Activated CD8-positive, alpha-beta memory T cell treated with anti-CD3 and anti-CD28 coated beads for 1 hour (primary cell): ENCODE data around the gene UGDH.
"Not testable (repeated sequence)": the region's sequence is repeated elsewhere in the genome, so short reads cannot be mapped to it uniquely, and the experiment has no call there.

Experiments used
- DNase-seq, 2 donors: peaks; one replicate each; pipeline ENCODE4 v3.0.0-alpha.2; 2020; ENCODE audit warnings: low read depth in 1 of 2; ENCODE audit errors: extremely low read depth in 1 of 2

UGDH gene

DNA sequence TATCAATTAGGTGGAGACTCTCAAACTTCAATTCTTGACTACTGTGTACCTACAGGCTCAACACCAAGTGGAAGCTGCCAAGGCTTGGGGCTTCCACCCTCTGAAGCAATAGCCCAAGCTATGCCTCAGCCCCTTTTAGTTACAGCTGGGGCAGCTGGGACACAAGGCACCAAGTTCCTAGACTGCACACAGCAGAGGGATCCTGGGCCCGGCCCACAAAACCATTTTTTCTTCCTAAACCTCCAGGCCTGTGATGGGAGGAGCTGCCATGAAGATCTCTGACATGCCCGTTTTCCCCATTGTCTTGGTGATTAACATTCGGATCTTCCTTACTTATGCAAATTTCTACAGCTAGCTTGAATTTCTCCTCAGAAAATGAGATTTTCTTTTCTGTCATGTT, 3.4 kb upstream of the UGDH start:
- DNase-seq = no peak

DNA sequence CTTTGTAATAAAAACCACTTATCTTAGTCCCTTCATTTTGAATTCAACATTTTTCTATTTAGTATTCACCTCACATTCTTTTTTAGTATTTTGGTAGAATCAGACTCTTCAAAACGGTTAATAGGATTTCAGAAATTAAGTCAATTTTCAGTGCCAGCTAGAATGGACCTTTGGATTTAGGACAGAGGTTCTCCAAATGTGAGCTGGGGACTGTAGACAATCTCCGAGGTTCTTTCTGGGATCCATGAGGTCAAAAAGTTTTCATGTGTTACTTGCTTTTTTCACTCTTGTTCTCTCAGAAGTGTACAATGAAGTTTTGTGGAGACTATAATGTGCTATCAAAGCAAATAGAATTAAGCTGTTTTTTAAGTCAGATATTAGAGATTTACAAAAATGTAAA, 2.3 kb upstream of the UGDH start:
- no peak for DNase-seq

DNA sequence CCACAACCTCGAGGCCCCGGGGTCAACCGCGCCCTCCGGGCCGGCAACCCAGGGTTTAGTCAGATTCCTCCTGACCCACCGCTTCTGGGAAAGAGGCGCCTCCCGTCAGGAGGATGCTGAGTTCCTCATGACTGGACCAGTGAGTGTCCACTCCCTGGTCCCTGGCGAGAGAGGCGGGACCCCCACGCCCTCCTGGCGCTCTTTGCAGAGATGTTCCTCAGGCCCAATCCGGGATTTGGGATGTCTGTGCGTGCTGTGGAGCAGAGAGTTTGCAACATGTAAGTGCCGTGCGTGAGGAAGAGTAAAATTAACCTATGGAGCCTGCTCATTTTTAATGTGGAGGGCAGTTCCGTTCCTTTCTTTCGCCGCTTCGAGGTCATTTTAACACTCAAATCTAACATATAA, 824 bp upstream of the UGDH start:
- no peak for DNase-seq

DNA sequence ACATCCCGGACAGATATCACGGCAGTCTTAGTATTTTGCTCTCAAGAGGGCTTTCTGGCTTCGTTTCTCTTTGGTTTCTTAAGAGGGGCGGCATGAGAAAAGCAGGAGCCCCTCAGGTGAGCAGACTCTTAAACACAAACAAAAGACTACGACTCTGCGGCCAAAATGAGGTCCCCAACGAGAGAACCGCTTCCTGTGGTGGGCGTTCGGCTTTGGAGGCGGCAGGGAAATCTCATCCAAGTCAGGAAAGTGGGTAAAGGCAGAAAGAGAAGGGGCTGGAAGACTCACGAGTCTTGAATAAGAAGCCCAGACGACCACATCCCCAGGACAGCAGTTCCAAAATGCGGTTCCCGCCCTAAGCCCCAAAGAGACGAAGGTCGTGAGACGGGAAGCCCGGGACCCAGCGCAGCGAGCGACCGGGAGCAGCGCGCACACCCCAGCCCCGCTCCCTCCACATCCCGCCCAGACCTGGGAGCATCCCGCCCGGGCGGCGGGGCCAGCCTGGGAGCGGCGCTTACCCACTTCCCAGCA, 409 bp downstream of the UGDH start:
- no peak for DNase-seq

DNA sequence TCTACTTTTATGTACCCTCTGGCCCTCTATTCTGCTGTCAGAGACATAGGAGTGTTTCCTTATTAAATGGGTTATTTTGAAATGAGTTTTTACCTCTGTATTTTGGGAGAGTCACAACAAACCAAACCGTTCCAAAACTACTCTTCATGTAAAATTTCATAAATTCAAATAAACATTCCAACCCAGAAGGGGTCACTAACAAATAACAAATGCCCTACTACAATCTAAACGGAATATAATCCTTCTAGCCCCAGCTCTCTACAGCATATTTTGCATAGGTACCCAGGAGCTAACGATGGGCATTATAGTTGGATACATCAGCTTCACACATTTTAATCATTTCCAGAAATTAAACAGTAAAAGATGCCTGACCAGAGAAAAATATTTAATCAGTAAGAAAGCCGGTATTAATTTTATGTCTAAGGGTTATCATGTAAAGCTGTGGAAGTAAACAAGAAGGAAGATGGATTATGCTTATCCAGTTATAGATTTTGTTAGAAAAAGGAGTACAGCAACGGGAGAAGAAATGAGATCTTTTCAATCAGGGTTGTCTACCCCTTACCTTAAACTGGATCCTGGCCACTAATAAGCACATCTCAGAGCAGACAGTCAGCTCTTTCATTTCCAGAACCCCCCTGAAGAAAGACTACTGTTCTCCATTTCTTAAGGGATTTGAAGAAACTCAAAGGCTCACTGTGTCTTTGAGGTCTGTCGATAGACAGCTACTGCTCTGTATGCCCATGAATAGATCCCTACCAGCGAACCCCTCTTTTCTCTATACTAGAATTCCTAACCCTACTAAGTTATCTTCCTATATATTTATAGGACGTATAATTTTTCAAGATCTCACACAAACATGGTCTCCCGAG, 1.2 kb downstream of the UGDH start:
- DNase-seq = no peak

DNA sequence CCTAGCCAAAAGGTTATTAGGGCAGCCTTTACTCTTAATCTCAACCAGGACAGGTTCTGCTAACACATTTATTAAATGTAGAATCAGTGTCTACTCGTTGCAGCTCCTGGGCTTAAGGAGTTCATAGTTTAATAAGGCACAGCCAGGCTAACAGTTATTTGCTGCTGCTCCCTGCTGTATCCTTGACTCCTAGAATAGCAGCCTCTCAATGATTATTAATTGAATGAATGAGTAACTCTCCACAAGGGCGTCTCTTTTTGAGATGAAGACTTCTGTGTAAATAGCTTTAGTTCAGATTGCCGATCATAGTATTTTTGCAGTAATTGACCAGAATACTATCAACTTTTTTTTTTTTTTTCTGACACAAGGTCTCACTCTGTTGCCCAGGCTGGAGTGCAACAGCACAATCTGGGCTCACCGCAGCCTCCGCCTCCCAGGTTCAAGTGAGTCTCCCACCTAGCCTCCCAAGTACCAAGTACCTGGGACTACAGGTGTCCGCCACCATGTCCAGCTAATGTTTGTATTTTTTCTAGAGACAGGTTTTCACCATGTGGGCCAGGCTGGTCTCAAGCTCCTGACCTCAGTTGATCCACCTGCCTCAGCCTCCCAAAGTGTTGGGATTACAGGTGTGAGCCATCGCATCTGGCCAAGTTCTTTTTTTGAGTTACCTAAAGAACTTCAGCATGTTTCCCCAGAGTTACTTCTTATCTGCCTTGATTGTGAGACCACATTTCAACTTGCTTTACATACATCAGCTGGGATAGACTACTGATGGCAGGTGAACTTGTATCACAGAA, 2.9 kb downstream of the UGDH start:
- DNase-seq = no peak

DNA sequence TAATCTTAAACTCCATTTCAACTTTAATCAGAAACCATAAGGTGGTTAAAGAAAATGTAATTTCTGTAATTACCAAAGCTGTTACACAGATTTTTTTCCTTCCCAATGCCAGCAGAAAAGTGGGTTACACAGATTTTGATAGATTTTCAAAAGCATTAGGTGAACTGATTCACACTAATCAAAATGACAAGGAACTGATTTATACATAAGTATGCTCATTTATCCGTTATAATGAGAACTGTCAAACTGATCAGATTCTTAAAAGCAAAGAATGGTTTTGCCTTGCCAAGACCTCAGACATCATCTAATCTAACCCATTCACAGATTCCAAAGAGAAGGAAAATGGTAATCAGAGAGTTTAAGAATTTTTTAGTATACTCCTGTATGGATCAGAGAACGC, 5.2 kb downstream of the UGDH start:
- no peak for DNase-seq

DNA sequence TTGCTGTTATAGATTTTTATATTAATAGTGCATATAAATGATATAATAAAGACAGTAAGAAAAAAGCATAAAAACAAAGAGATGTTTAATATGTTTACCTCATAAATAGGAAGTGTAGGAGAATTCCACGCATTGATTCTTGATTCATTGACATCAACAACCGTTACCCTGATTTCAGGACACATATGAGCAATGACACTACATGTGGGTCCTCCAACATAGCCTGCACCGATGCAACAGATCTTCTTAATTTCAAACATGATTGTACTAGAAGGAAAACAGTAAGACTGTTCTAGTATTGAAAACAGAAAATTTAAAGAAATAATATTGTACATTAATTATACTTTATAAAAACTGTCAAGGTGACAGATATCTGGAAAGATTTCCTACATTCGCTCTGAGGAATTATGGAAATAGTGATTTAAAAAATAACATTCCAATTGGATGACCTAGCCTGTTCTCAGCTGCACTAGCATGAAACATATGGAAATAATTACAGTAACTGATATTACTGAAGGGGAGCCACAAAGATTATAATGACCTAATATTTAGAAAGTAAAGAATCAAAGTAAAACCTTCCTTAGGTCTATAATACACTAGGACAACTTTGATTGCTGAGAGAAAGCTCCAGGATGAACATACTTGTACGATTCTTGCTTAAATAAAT, 5.9 kb downstream of the UGDH start:
- no peak for DNase-seq

DNA sequence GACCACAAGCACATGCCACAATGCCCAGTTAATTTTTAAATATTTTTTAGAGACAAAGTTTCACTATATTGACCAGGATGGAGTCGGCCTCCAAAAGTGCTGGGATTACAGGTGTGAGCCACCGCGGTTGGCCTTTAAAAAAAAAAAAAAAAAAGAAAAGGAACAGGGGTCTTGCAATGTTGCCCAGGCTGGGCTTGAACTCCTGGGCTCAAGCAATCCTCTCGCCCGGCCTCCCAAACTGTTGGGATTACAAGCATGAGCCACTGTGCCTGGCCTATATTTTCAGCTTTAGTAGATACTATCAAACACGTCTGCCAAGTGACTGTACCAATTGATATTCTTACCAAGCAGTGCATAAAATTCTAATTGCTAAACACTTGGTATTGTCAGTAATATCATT, 8.8 kb downstream of the UGDH start:
- no peak for DNase-seq

DNA sequence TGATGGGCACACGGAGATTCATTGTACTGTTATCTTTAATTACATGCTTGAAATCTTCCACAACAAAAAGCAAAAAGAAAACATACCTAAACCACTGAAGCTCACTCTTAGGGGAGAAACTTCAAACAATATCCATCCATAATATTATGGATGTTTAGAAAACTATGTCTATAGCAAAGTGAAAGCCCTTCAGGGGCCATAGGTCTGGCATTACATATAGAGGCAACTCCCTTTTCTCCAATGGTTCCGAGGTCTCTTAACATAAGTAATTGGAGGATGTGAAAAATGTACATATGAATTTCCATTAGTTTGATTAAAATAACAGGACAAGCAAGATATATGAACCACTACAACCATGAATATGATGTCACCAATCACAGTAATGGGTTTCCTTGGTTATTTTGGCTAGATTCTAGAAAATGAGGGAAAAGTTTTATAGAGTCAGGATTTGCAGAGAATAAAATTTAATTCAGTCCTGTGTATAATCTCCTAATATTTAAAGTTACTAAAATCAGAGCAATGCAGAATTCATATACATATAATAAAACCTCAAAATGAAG, 10.8 kb downstream of the UGDH start:
- DNase-seq = no peak

DNA sequence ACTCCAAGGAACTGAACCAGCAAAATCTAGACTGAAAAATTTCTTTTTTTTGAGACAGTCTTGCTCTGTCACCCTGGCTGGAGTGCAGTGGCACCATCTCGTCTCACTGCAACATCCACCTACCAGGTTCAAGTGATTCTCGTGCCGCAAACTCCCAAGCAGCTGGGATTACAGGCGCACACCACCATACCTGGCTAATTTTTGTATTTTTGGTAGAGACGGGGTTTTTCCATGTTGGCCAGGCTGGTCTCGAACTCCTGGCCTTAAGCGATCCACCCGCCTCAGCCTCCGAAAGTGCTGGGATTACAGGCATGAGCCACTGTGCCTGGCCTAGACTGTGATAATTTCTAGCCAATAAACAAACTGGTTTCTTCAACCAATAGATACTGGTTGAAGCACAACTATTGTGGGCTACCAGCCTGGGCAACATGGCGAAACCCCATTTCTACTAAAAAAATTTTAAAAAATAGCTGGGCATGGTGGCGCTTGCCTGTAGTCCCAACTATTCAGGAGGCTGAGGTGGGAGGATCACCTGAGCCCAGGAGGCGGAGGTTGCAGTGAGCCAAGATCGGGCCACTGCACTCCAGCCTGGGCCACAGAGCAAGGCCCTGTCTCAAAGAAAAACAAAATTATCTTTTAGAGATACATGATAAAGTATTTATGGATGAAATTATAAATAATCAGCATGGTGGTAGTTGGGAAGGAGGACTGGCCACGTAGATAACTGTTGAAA, 11.4 kb downstream of the UGDH start:
- not testable (repeated sequence) for DNase-seq

DNA sequence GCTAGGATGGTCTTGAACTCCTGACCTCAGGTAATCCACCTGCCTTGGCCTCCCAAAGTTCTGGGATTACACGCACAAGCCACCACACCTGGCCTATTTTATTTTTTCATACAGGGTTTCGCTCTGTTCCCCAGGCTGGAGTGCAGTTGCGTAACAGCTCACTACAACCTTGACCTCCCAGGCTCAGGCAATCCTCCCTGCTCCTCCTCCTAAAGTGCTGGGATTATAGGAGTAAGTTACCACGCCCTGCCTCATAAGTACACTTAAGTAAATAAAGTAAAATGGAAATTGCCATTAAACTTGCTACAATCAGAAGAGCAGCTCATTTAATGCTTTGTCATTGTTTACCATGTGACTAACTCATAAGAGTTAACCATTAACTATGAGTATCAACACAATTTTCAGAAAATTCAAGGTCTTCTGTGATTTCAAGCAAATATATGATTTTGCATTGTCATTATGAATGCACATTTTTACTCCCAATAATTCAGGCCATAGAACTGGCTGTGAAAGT, 12.3 kb downstream of the UGDH start:
- DNase-seq = no peak

DNA sequence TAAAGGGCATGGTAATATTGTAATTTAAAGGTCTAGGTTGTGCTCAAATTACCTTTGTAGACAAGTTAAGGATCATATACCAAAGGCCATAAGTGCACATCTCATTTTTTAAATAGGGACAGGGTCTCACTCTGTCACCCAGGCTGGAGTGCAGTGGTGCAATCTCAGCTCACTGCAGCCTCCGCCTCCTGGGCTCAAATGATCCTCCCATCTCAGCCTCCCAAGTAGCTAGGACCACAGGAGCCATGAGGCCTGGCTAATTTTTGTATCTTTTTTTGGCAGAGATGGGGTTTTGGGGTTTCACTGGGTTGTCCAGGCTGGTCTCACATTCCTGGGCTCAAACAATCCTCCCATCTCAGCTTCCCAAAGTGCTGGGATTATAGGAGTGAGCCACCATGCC, 13.0 kb downstream of the UGDH start:
- DNase-seq = not testable (repeated sequence)

DNA sequence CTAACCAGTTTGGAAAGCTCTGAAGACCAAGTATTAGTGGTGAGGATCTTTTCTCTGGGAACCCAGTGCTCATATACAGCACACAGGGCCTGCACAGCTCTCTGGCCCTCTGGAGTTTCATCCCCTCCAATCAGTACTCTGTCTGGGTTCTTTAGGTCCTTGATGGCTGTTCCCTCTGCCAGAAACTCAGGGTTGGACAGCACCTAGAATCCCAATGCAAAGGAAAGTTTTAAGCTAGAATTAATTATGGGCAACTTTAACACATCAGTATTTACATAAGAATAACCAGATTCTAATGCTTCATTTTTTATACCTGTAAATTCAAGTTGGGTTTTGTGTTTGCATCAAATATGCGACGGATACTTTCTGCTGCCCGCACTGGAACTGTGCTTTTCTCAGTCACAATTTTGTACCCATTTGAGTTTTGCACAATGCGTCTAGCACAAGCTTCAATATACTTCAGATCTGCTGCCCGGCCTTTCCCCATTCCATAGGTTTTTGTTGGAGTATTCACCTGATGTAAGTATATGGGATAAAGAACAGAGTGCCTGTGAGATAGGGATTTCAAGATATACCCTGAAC, 16.8 kb downstream of the UGDH start:
- no peak for DNase-seq

DNA sequence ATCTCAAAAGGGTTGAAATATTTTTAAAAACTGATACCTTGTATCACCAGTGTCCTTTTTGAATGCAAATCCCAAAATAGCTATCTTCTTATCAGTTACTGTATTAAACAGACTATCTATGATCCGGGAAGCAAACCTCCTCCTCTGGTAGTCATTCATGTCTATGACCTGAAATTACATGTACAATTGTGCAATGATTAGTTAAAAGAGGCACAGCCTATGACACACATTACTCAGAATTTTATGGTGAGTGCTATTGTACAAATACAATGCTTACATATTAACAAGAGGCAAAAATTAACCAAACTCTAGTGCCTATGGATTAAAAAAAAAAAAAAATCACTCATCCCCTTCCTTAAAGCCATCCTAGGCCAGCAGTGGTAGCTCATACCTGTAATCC, 21.7 kb downstream of the UGDH start:
- no peak for DNase-seq

DNA sequence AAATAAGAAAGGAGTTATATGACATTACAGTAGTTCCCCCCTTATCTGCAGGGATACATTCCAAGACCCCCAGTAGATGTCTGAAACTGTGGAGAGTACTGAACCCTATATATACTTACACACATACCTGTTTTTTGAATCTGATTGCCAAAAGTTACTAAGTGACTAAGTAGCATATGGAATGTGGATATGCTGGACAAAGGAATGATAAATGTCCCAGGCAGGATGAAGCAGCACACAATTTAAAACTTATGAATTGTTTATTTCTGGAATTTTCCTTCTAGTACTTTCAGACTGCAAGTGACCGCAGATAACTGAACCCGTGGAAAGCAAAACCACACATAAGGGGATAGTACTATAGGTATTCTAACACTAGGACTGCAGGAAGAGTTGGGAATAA, 22.7 kb downstream of the UGDH start:
- no peak for DNase-seq

DNA sequence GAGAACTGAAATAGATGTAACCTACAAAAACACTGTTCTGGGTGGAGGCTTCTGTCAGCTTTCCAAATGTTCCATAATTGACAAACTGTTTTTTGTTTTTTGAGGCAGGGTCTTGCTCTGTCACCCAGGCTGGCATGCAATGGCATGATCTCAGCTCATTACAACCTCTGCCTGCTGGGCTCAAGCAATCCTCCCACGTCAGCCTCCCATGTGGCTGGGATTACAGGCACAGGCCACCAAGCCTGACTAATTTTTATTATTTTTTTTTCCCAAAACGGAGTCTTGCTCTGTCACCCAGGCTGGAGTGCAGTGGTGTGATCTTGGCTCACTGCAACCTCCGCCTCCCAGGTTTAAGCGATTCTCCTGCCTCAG, 24.6 kb downstream of the UGDH start:
- DNase-seq = not testable (repeated sequence)

DNA sequence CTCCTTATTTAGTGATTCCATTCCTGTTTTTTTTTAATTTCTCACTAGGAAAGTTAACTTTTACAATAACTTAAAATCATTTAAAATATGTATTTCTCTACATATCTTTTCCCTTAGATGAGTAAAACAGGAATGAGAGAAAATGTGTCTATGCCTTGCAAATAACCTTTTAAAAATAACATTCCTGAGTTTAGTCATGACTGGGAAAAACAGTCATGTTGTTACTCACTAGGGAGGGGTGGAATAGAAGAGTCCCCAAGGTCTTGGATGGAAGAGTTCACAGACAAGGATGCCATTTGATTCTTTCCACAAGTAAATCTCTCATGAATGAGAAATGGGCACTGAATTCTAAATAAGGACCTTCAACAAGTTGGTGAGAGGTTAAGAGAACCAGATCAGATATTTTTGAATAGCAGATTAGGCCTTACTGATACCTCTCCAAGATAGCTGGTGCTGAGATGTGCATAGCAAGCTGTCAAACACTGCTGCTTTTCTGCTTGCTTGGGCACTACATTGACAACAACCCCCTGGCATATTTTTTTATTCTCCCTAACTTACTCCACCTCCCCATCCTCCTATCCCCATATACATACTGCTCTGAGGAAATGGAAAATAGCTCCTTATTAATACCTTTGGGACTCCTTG, 25.1 kb downstream of the UGDH start:
- DNase-seq = no peak

DNA sequence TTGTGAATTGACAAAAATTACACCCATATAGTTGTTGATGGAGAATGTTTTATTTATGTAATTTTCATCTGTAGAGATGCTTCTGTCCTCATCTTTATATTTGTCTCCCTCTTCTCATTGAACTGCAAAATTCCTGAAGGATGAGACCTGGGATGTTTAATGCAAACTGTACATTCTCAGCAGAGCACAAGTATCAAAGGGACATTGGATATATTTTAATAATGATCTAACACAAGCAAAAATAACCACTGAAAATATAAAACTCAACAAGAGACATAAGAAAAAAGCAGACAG, 28.6 kb downstream of the UGDH start:
- DNase-seq = no peak
